SH-SY5Y (cell line): Measurements from ENCODE around the gene TCAIM.

Experiments
- GATA2 ChIP-seq: IDR thresholded peaks from 2 replicates; pipeline ENCODE4 v1.6.1; 2011; ENCODE audit warnings: mild to moderate bottlenecking, low read depth, low read length
- GATA3 ChIP-seq: IDR thresholded peaks from 2 replicates; pipeline ENCODE4 v1.6.1; 2011; ENCODE audit warnings: low read depth, mild to moderate bottlenecking, low read length, moderate library complexity

The TCAIM gene

GRCh38 chr3:44419923-44420650 is 81.5 kb downstream of the TCAIM start:
- no peak for TF ChIP-seq GATA3
- TF ChIP-seq GATA2 = no peak

- no peak for TF ChIP-seq GATA2
- no peak for TF ChIP-seq GATA3
These were observed 82.1 kb downstream of the TCAIM start for GRCh38 chr3:44420676-44421075.

GRCh38 chr3:44421280-44421679 is 82.7 kb downstream of the TCAIM start:
- TF ChIP-seq GATA2 = no peak
- TF ChIP-seq GATA3 = no peak

- no peak for TF ChIP-seq GATA3
- TF ChIP-seq GATA2 = no peak
These were observed 86.2 kb downstream of the TCAIM start for GRCh38 chr3:44424758-44425157.

GRCh38 chr3:44427683-44428082 is 89.1 kb downstream of the TCAIM start:
- TF ChIP-seq GATA2 (no peak), GATA3 (no peak)

- TF ChIP-seq GATA3 (no peak), GATA2 (no peak)
These were observed 90.3 kb downstream of the TCAIM start for GRCh38 chr3:44428910-44429309.

- TF ChIP-seq GATA2 = peak; percentile 79
- TF ChIP-seq GATA3 = peak; percentile 71
These were observed 90.9 kb downstream of the TCAIM start for GRCh38 chr3:44429459-44429858.

- no peak for TF ChIP-seq GATA3
- TF ChIP-seq GATA2 = no peak
These were observed 91.9 kb downstream of the TCAIM start for GRCh38 chr3:44430466-44430865.

- TF ChIP-seq GATA2 = no peak
- TF ChIP-seq GATA3 = no peak
These were observed 96.4 kb downstream of the TCAIM start for GRCh38 chr3:44434834-44435510.

- TF ChIP-seq GATA3 (no peak), GATA2 (no peak)
These were observed 97.6 kb downstream of the TCAIM start for GRCh38 chr3:44436181-44436580.

- TF ChIP-seq GATA3 = no peak
These were observed 99.2 kb downstream of the TCAIM start for GRCh38 chr3:44437800-44438199.

- TF ChIP-seq GATA3 (0 out of 2 replicates have a peak, but pooled peaks have one; percentile 18), GATA2 (peak; percentile 84)
These were observed 101.1 kb downstream of the TCAIM start for GRCh38 chr3:44439499-44440295.

- TF ChIP-seq GATA3 = no peak
- TF ChIP-seq GATA2 = no peak
These were observed 104.2 kb downstream of the TCAIM start for GRCh38 chr3:44442596-44443309.

GRCh38 chr3:44444437-44444836 is 105.9 kb downstream of the TCAIM start:
- no peak for TF ChIP-seq GATA2
- no peak for TF ChIP-seq GATA3
